Cortex of kidney (tissue), 1 donor: ENCODE measurements around the gene RNF40.

Experiments
- DNase-seq: peaks from one replicate; lab custom pipeline; 2025; lab: John Stamatoyannopoulos, UW

Gene RNF40

DNA sequence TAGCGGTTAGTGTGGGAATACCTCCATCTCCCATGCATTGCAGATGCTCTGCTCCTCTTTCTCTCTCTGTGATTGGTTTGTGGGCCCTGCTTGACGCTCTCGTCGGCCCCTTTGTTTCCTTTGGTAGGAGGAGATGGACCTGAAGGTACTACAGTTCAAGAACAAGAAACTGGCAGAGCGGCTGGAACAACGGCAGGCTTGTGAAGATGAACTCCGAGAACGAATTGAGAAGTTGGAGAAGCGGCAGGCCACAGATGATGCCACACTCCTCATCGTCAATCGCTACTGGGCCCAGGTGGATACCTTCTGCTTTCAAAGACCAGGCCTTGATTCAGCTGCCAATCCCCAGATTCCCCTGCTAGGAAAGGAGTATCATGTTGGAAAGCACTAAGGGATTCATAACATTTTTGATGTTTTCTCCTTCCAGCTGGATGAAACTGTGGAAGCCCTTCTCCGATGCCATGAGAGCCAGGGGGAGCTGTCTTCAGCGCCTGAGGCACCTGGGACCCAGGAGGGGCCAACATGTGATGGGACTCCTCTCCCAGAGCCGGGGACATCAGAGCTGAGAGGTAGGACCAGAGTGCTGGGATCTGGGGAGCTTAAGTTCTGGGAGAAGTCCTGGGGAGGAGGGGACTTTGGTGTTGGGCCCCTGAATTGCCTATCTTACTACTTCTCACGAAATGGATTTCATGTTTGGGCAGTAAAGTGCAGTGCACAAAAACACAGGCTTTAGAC is 1.0 kb downstream of the RNF40 start:
- no peak for DNase-seq

DNA sequence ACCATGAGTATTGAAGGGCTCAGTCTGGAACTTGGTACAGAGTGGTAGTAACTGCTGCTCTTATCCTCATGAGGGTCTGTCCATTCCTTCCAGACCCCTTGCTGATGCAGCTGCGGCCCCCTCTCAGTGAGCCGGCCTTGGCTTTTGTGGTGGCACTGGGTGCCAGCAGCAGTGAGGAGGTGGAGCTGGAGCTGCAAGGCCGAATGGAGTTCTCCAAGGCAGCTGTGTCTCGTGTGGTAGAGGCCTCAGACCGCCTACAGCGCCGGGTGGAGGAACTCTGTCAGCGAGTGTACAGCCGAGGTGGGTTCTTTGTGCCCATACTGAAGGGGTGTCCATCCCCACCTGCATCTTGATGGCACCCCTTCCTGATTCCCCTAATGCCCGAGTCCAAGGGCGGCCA is 2.0 kb downstream of the RNF40 start:
- no peak for DNase-seq

DNA sequence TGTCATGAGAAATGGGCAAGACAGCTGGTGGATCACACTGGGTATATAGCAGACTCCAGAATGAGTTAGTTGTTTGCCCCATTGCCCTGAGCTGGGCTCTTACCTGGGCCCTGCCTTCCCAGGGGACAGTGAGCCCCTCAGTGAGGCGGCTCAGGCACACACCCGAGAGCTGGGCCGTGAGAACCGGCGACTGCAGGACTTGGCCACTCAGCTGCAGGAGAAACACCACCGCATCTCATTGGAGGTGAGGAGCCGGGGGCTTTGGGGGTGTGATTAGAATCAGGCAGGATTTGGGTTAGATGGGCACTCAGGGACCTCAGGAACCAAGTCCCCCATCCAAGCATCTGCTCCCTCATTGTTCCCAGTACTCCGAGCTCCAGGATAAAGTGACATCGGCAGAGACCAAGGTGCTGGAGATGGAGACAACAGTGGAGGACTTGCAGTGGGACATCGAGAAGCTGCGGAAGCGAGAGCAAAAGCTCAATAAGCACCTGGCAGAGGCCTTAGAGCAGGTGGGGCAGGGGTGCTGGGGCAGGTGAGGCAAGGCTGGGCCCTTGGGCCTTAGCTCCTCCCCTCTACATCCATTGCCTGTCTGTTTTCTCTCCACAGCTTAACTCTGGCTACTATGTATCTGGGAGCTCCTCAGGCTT is 2.8 kb downstream of the RNF40 start:
- no peak for DNase-seq

DNA sequence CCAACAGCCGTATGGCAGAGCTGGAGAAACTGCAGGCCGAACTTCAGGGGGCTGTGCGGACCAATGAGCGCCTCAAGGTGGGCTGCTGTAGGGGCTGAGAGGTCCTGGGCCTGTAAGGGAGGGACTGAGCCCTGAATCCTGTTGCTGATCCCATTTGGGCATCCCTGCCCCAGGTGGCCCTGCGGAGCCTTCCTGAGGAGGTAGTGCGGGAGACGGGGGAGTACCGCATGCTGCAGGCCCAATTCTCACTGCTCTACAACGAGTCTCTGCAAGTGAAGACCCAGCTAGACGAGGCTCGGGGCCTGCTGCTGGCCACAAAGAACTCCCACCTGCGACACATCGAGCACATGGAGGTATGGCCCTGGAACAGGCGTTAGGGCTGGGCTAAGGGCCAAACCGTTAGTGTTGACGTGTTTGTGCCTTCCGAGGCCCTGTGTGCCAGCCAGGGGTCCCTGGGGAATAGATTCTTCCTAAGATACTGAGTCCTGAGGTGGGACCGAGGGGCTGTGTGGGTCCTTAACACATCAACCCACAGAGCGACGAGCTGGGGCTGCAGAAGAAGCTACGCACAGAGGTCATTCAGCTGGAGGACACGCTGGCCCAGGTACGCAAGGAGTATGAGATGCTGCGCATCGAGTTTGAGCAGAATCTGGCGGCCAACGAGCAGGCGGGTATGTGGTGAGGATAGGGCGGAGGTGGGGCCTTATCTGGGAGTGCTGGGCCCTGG is 4.2 kb downstream of the RNF40 start:
- no peak for DNase-seq

DNA sequence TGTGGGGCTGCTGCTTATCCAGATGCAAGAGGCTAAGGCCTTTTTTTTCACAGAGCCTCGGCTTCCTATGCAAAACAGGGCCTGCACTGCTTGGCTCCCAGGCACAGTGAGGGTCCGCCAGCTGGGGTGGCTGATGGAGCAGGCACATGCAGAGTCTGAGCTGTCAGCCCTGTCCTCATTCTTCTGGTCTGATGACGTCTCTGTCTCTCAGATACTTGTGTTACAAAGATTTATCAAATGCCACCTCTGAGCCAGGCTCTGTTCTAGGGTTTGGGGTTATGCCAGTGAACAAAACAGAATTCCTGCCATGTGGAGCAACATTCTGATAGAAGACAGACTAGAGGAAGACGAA is 4.8 kb downstream of the RNF40 start:
- no peak for DNase-seq

DNA sequence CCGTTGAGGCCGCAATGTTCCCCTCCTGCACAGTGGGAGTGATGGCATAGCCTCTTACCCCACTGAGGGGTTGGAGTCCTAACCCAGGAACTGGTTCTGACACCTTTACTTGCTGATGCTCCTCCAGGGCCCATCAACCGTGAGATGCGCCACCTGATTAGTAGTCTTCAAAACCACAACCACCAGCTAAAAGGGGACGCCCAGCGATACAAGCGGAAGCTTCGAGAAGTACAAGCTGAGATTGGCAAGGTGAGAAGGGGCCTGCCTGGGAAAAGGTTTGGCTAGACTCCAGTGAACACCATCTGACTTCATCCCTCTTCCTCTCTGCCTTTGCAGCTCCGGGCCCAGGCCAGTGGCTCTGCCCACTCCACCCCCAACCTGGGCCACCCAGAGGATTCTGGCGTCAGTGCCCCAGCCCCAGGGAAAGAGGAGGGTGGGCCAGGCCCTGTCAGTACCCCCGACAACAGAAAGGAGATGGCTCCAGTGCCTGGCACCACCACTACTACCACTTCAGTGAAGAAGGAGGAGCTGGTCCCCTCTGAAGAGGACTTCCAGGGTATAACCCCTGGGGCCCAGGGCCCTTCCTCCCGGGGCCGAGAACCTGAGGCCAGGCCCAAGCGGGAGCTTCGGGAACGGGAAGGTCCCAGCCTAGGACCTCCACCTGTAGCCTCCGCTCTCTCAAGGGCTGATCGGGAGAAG is 5.8 kb downstream of the RNF40 start:
- DNase-seq, result no peak

DNA sequence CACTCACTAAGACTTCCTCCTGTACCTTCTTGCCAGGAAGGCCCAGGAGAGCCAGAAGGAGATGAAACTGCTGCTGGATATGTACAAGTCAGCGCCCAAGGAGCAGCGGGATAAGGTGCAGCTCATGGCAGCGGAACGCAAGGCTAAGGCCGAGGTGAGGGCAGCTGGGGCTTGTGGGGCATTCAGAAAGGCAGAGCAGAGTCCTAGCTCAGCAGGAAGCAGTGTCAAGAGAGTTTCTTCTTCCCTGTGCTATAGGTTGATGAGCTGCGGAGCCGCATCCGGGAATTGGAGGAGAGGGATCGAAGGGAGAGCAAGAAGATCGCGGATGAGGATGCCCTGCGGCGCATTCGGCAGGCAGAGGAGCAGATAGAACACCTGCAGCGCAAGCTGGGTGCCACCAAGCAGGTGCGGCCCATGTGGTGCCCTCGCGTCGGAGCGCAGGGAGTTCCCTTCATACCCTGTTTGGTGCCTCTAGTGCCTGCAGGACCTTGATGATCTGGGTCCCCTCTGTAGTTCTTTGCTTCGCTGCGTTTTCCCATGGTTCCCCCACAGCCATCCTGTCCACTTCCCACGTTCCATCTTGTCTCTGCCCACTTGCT is 6.6 kb downstream of the RNF40 start:
- DNase-seq, result no peak

DNA sequence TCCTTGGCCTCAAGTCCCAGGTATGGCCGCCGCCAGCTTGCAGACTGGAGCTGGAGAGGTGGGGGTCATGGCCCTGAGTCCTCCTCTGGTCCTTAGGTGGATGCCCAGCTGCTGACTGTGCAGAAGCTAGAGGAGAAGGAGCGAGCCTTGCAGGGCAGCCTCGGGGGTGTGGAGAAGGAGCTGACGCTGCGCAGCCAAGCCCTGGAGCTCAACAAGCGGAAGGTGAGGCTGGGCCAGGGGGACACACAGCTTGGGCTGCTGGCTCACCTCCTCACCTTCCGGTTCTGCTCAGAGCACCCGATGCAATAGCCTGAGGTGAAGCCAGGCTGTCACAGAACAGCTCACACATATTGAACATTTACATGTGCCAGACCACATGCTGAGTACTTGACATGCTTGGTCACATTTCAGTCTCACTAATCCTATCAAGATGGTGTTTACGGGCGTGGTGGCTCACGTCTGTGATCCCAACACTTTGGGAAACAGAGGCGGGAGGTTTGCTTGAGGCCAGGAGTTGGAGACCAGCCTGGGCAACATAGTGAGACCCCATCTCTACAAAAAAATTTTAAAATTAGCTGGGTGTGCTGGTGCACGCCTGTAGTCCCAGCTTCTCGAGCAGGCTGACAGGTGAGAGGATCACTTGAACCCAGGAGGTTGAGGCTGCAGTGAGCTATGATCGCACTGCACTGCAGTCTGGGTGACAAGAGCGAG is 7.4 kb downstream of the RNF40 start:
- no peak for DNase-seq

DNA sequence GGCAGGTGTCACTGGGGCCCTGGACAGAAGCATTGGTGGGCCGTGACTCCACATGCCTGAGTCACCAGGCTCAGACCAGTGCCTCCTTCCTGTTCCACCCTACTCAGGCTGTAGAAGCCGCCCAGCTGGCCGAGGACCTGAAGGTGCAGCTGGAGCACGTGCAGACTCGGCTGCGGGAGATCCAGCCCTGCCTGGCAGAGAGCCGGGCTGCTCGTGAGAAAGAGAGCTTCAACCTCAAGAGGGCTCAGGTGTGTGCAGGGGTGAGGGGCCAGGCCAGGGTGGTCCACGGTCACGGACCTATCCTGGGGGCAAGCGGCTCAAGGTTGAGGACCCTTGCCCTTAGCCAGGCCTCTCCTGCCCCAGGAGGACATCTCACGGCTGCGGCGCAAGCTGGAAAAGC is 9.6 kb downstream of the RNF40 start:
- DNase-seq, result no peak

DNA sequence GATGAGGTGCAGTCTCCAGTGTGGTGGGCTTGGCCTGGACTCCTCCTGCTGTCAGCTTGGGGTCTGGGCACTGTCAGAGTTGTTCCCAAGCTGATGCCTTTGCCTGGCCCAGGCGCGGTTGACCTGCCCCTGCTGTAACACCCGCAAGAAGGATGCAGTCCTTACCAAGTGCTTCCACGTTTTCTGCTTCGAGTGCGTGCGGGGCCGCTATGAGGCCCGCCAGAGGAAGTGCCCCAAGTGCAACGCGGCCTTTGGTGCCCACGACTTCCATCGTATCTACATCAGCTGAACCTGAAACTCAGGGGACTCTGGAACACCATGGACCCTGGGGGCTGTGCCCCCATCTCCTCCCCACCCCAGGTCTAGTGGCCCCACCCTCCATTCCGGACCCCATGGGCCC is 11.7 kb downstream of the RNF40 start:
- no peak for DNase-seq

DNA sequence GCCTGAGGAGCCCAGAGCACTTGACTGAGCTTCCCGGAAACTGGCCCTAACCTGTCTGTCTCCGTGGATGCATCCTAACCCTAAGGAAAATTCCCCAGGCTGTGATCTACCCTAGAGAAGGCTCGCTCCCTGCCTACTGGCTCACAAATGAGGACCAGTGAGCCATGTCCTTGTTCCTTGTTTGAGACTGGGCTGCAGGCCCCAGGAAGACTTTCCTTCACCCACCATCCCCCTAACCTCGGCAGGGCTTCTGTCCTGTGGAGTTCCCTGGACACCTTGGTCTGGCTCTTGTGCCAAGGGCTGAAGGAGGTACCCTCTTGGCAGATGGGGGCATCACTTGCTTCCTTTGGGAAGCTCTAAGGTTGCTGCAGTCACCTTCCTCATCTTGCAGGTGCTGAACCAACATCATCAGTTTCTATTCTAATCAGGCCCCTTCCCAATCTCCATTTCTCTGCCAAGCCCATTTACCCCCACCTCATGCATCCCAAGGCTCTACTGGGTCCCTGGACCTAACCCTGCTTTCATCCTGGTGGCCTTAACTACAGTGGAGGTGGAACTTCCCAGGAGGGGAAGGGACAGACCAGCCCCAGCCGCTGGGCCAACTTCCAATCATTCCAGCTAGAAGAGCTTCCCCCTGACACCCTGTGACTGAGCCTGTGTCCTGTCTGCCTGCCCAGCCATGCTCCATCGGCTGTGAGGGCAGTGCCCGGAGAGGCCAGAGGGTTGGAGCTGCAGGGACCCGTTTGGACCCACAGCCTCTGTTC is 12.4 kb downstream of the RNF40 start:
- DNase-seq, result no peak

DNA sequence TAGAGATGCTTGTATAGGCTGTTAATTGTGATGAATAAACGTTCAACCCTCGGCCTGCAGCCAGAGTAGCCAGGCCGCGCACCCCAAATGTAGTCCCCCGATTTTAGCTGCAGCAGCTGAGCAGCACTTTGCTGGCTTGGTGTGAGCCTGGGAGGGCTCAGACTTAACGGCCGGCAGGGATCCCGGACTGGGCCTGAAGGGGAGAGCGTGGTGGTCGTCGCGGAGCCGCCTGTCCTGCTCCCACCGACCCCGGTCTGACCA is 12.9 kb downstream of the RNF40 start:
- DNase-seq, result no peak

DNA sequence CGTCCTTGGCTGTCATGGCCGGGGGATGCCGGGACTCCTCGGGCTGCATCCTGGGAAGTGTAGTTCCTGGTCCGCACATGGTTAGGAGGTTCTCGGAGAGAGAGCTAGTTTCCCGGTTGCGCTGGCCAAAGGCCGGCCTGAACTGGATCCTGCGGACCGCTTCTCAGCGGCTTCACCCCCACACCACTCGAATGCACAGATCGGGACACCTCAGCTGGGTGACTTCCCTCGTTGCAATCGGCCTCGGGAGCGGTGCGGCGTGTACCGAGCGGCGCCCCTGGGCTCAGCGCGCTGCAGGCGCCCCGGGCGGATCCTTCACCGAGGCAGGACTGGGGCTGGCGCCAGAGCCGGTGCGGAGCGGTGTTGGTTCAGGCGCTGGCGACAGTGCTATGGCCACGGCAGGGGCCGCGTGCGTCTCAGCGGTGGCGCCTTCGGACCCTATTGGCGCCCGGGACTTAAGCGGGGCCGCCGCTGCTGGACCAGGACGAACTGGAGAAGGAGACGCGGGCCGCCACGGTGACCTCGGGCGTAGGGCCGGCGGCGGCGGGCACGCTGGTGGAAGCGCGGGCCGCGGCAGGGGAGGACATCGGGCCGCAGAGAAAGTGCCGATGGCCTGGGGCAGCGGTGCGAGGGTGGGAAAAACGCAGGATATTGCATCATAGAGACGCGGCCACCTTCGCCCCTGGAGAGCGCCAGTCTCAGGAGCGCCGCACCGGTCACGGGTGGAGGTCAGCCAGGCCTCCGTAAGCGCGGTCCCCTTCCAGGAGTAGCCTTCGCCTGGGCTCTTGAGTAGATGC is 13.5 kb downstream of the RNF40 start:
- DNase-seq, result peak; percentile 38

DNA sequence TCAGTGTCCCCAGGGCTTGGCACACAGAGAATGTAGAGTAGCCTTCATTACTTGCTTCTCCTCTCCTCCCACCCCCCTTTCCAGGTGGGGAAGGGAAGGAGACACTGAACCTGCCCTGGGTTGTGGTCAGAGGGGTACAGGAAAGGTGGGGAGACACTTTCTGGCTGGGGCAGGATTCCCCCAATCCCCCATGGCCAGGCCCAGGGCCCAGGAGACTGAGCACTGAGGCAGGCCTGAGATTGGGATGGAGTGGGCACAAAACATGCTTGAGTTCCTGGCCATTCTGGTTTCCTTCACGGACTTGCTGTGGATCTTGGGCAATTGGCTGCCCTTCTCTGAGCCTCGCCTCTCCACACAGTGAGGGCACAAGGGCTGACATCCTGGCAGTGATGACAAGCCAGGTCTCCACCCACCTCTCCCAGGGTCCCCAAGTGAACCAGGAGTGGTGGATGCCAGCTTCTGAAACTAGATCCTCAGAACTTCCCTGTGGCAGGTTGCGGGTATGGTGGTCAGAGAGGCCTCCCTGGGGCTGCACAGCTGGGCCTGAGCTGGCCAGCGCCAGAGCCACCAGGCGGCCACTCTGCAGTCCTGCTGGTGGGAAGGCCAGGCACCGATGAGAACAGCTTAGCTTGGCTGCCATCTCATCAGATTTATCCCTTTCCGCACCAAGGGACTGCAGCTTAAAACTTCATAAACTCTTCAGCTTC is 15.6 kb downstream of the RNF40 start:
- no peak for DNase-seq

DNA sequence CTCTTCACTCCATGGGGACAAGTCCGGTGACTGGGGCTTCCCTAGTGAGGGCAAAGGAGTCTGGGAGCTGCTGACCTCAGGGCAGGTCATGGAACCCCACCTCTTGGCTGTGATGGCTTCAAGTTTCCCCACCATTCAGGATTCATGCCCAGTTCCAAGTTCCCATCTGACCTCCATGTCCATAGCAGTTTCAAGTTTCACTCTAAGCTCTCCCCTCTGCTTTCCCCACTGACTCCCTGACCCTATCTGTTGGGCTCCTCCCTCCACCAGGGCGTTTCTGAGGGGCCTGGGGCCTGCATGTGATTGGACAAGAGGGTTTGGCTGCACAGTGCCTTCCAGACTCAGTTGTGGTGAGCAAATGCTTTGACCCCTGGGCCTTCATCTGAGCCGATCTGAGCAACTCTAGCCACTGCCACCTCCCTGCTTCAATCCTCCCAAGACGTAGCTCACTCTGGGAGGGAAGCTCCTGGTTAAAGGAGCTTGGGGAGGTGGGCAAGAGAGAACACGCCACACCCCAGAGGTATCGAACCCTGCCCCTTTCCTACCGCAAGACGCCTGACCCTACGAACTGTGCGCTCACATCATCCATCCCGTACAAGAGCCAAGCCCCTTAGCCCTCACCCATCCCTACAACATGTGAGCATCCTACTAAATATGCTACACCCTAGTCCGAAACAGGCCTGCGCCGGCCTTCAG is 16.6 kb downstream of the RNF40 start:
- no peak for DNase-seq

DNA sequence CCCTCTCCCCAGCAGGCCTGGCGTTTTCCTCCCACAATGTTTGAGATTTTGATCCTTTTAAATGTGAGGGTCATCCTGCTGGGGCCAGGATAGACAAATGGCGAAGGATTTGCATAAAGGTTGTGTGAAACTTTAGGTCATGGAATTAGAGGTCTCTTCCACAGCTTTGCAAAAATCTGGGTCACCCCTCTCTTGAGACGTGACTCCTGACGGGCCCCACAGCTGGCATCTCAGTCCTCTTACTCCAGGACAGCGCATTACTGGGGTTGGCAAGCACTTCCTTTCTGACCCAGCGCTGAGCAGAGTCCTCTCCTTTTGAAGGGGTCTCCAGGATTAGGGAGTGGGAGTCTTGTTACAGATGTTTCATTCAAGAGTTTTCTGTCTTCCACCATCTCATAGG is 17.5 kb downstream of the RNF40 start:
- no peak for DNase-seq

DNA sequence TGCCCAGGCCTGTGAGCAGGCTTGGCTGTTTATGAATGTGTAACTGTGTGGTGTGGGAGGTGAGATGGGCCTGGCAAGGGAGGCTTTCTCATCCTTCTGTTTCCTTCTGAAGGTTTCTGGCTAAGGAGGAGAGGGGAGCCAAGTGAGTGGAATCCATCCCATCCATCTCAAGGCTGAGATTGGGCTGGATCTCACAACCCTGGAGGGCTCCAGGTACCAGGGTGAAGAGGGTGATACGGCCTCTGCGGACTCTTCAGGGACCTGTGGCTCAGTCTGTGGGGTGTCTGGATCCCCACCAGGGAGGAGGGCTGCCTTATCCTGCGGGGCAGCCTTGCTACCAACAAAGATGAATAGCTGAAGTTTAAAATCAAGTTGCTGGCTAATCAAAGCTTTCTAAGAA is 17.9 kb downstream of the RNF40 start:
- no peak for DNase-seq

DNA sequence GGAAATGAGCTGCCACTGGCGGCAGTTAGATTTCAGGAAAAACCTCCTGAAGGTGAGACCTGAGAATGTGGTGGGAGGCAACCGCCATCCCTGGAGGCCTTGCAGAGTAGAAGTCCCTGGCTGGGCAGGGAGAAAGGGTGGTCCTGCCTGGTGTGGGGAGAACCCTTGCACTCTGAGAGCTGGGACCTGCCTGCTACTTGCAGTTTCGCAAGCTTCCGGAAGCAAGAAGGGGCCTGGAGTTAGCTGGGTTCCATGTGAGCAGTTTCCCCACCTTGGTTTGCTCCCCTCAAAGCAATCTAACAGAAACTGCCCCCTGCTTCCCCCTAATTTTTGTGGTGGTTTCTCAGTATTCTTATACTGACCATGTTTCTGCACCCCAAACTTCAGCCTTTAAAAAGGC is 18.4 kb downstream of the RNF40 start:
- DNase-seq, result no peak
